ENCODE results near the gene PIH1D1. TPM values are rescaled to one million over a fixed set of nuclear protein-coding genes. Genes with fewer than 3 reads are reported as not detected.

Gene PIH1D1
- total RNA-seq, 2 donors from 2014 or later: 128 to 133 TPM

- peak; percentile 79 for TF ChIP-seq CTCF (conservative IDR thresholded peaks at IDR 0.05)
- Mint-ChIP-seq H3K4me3 (peak overlapping the region; percentile 41), H3K27ac (no peak overlapping the region), H3K4me1 (peaks cover 16% of the 10 kb centered on the region), H3K27me3 (ENCODE audit: insufficient read depth) (peaks cover 97% of the 10 kb centered on the region), H3K9me3 (no peaks in the 10 kb centered on the region), H3K36me3 (ENCODE audit: low read depth) (no peaks in the 10 kb centered on the region)
- Histone ChIP-seq H3K27me3 (ENCODE audit: control insufficient read depth, insufficient read depth, low read length, poor library complexity, severe bottlenecking) (peaks cover 96% of the 10 kb centered on the region), H3K27ac (ENCODE audit: low read depth, low read length) (no peak overlapping the region), H3K9ac (ENCODE audit: extremely low read depth, low read length, poor library complexity, severe bottlenecking) (no peak overlapping the region), H3K9me3 (ENCODE audit: control insufficient read depth, low read length) (no peaks in the 10 kb centered on the region), H3K36me3 (ENCODE audit: control insufficient read depth, insufficient read depth, low read length) (no peaks in the 10 kb centered on the region), H3K4me1 (ENCODE audit: control insufficient read depth, insufficient read depth, low read length) (no peaks in the 10 kb centered on the region), H3K4me3 (ENCODE audit: low read length) (peak overlapping the region; percentile 69)
- 4 to 9% methylated on average over 40 to 58 of the region's 58 CpGs for WGBS, 2 experiments (ENCODE audit: insufficient coverage in 1 of 2, insufficient read length in 1 of 2)
- DNase-seq: peak; percentile 93
These were observed 29.1 kb downstream of the PIH1D1 start for GRCh38 chr19:49422407-49423070.

- no peaks in the 10 kb centered on the region for H3K9me3 ChIP-seq (ENCODE audit: control insufficient read depth, low read length)
- Mint-ChIP-seq H3K36me3 (ENCODE audit: low read depth) (no peaks in the 10 kb centered on the region), H3K9me3 (no peaks in the 10 kb centered on the region), H3K27ac (no peak overlapping the region), H3K4me3 (no peak overlapping the region), H3K27me3 (ENCODE audit: insufficient read depth) (peaks cover 91% of the 10 kb centered on the region), H3K4me1 (peaks cover 16% of the 10 kb centered on the region)
- WGBS, 2 experiments (ENCODE audit: insufficient coverage in 1 of 2, insufficient read length in 1 of 2): 0 to 24% methylated on average over 1 to 3 of the region's 3 CpGs
- TF ChIP-seq CTCF (conservative IDR thresholded peaks at IDR 0.05): no peak
- H3K36me3 ChIP-seq (ENCODE audit: control insufficient read depth, insufficient read depth, low read length): no peaks in the 10 kb centered on the region
- DNase-seq: no peak
- no peak overlapping the region for H3K4me3 ChIP-seq (ENCODE audit: low read length)
- peaks cover 89% of the 10 kb centered on the region for H3K27me3 ChIP-seq (ENCODE audit: control insufficient read depth, insufficient read depth, low read length, poor library complexity, severe bottlenecking)
- H3K4me1 ChIP-seq (ENCODE audit: control insufficient read depth, insufficient read depth, low read length): no peaks in the 10 kb centered on the region
- H3K27ac ChIP-seq (ENCODE audit: low read depth, low read length): no peak overlapping the region
- H3K9ac ChIP-seq (ENCODE audit: extremely low read depth, low read length, poor library complexity, severe bottlenecking): no peak overlapping the region
These were observed 29.8 kb downstream of the PIH1D1 start for GRCh38 chr19:49421878-49422202.

- Mint-ChIP-seq H3K4me3 (peak overlapping the region; percentile 29), H3K27ac (no peak overlapping the region), H3K27me3 (ENCODE audit: insufficient read depth) (peaks cover 85% of the 10 kb centered on the region), H3K9me3 (no peaks in the 10 kb centered on the region), H3K4me1 (peaks cover 14% of the 10 kb centered on the region), H3K36me3 (ENCODE audit: low read depth) (no peaks in the 10 kb centered on the region)
- TF ChIP-seq CTCF (conservative IDR thresholded peaks at IDR 0.05): no peak
- Histone ChIP-seq H3K9me3 (ENCODE audit: control insufficient read depth, low read length) (no peaks in the 10 kb centered on the region), H3K9ac (ENCODE audit: extremely low read depth, low read length, poor library complexity, severe bottlenecking) (no peak overlapping the region), H3K4me1 (ENCODE audit: control insufficient read depth, insufficient read depth, low read length) (no peaks in the 10 kb centered on the region), H3K27ac (ENCODE audit: low read depth, low read length) (no peak overlapping the region), H3K4me3 (ENCODE audit: low read length) (peak overlapping the region; percentile 68), H3K36me3 (ENCODE audit: control insufficient read depth, insufficient read depth, low read length) (no peaks in the 10 kb centered on the region), H3K27me3 (ENCODE audit: control insufficient read depth, insufficient read depth, low read length, poor library complexity, severe bottlenecking) (peaks cover 84% of the 10 kb centered on the region)
- DNase-seq: peak; percentile 99
- WGBS, 2 experiments (ENCODE audit: insufficient coverage in 1 of 2, insufficient read length in 1 of 2): 15 to 20% methylated on average over 37 to 48 of the region's 48 CpGs
These were observed 30.4 kb downstream of the PIH1D1 start for GRCh38 chr19:49421039-49421877.

Data from endodermal cell (in vitro differentiated cells).